Stomach (tissue), 9 donors: ENCODE data around the gene CDH12. TPM values are rescaled to one million over a fixed set of nuclear protein-coding genes. Genes with fewer than 3 reads are reported as not detected.
"Not testable (repeated sequence)": the region's sequence is repeated elsewhere in the genome, so short reads cannot be mapped to it uniquely, and the experiment has no call there.

Experiments
- DNase-seq, 2 donors: peaks; one replicate each; pipeline versions ENCODE4 v3.0.0 to v3.0.0-alpha.2; 2013 to 2019
- H3K27ac ChIP-seq, 5 donors: fragments of 200-600 bp in 4 of 5; sonication (generic) in 4 of 5; one replicate each; pipeline ENCODE4 v1.5.1; 2013 to 2019; ENCODE audit warnings: mild to moderate bottlenecking in 1 of 5, moderate library complexity in 1 of 5
- H3K27me3 ChIP-seq, 3 donors: fragments of 200-600 bp; sonication (generic); one replicate each; pipeline ENCODE4 v1.5.1; 2017 to 2019; ENCODE audit warnings: mixed run types in 1 of 3
- H3K36me3 ChIP-seq, 4 donors: fragments of 200-600 bp; sonication (generic); 1 replicate in 3 of 4; 2 replicates in 1 of 4; pipeline ENCODE4 v1.5.1; 2016 to 2019
- H3K4me1 ChIP-seq, 4 donors: fragments of 200-600 bp; sonication (generic); one replicate each; pipeline ENCODE4 v1.5.1; 2016 to 2019
- H3K4me3 ChIP-seq, 4 donors: fragments of 200-600 bp; sonication (generic) in 3 of 4; one replicate each; pipeline ENCODE4 v1.5.1; 2016 to 2019; ENCODE audit warnings: mild to moderate bottlenecking in 1 of 4
- H3K9me3 ChIP-seq, 4 donors: fragments of 200-600 bp; sonication (generic); one replicate each; pipeline ENCODE4 v1.5.1; 2016 to 2019
- EP300 ChIP-seq: sonication (generic); formaldehyde crosslinking; IDR thresholded peaks from one replicate; pipeline ENCODE4 v1.6.1; 2017; ENCODE audit warnings: antibody characterized with exemption
- POLR2A ChIP-seq, 4 donors: fragments of 450-650 bp; IDR thresholded peaks; one replicate each; pipeline ENCODE4 v1.6.1; 2016; ENCODE audit warnings: antibody characterized with exemption in 4 of 4, control low read depth in 2 of 4, mild to moderate bottlenecking in 1 of 4, moderate library complexity in 1 of 4
- POLR2AphosphoS5 ChIP-seq, 3 donors: sonication (generic); formaldehyde crosslinking; IDR thresholded peaks; one replicate each; pipeline ENCODE4 v1.6.1; 2016; ENCODE audit warnings: antibody characterized with exemption in 3 of 3
- WGBS, 5 donors: extraction: QIAGEN DNeasy Blood & Tissue Kit in 3 of 5; methylation state at CpG; one replicate each; pipeline versions ENCODE4 v1.1.5 to v1.1.7; 2013 to 2018; 5-methylcytosine and 5-hydroxymethylcytosine counted together
- intact Hi-C: fragments of 100-400 bp; cut with DNase I; formaldehyde crosslinking; loops from one replicate; pipeline ENCODE4 v1.15.1; 2023; ENCODE audit warnings: low total_unique reads
- polyA plus RNA-seq, 3 donors: library from polyadenylated mRNA; stranded (reverse); fragments of 200-250 nt; gene quantifications; one replicate each; pipeline ENCODE4 v1.2.3, GENCODE V29; 2013
- total RNA-seq, 5 donors: library from RNA; depleted of rRNA; stranded (reverse); fragments of >200 nt; gene quantifications; one replicate each; pipeline versions ENCODE4 v1.1.0 to v1.2.3, GENCODE V29; 2014 to 2016
- TF ChIP-seq, protein P1 (sequence below), 7 experiments: fragments of 450-650 bp in 4 of 7; fragments of 200-600 bp in 3 of 7; sonication (generic) in 3 of 7; IDR thresholded peaks; one replicate each; pipeline ENCODE4 v1.5.1; 2016 to 2019; ENCODE audit warnings: antibody characterized with exemption in 7 of 7, control low read depth in 2 of 7, mild to moderate bottlenecking in 1 of 7
- donor health status: healthy with polysubstance abuse.
- donor health status: Bipolar disorder and iron deficiency.
- donor health status: healthy.

CDH12 gene
- total and polyA plus RNA-seq, 8 donors, result 0.76 to 1.3 TPM; not detected in 6

DNA sequence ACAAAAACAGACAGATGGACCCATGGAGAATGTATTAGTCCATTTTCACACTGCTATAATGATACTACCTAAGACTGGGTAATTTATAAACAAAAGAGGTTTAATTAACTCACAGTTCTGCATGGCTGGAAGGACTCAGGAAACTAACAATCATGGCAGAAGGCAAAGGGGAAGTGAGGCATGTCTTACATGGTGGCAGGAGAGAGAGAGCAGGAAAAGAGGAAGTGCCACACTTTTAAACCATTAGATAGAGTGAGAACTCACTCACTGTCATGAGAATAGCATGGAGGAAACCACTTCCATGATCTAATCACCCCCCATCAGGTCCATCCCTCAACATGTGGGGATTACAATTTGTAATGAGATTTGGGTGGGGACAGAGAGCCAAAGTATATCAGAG, 808.9 kb downstream of the CDH12 start:
- H3K4me3 ChIP-seq, result no peak overlapping the region
- H3K36me3 ChIP-seq, result no peaks in the 10 kb centered on the region
- TF ChIP-seq, protein P1, sequence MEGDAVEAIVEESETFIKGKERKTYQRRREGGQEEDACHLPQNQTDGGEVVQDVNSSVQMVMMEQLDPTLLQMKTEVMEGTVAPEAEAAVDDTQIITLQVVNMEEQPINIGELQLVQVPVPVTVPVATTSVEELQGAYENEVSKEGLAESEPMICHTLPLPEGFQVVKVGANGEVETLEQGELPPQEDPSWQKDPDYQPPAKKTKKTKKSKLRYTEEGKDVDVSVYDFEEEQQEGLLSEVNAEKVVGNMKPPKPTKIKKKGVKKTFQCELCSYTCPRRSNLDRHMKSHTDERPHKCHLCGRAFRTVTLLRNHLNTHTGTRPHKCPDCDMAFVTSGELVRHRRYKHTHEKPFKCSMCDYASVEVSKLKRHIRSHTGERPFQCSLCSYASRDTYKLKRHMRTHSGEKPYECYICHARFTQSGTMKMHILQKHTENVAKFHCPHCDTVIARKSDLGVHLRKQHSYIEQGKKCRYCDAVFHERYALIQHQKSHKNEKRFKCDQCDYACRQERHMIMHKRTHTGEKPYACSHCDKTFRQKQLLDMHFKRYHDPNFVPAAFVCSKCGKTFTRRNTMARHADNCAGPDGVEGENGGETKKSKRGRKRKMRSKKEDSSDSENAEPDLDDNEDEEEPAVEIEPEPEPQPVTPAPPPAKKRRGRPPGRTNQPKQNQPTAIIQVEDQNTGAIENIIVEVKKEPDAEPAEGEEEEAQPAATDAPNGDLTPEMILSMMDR (IDR thresholded peaks at IDR 0.05), result no peak
- no peak for TF ChIP-seq POLR2A (IDR thresholded peaks at IDR 0.05)
- TF ChIP-seq POLR2AphosphoS5 (IDR thresholded peaks at IDR 0.05), result no peak
- TF ChIP-seq EP300, result no peak
- no peaks in the 10 kb centered on the region for H3K4me1 ChIP-seq
- DNase-seq, result no peak
- intact Hi-C loops, result no loop called here
- peaks cover 0 to 5% (median 0%) of the 10 kb centered on the region in 4 donors for H3K9me3 ChIP-seq
- H3K27ac ChIP-seq, result no peak overlapping the region
- H3K27me3 ChIP-seq, result no peaks in the 10 kb centered on the region

DNA sequence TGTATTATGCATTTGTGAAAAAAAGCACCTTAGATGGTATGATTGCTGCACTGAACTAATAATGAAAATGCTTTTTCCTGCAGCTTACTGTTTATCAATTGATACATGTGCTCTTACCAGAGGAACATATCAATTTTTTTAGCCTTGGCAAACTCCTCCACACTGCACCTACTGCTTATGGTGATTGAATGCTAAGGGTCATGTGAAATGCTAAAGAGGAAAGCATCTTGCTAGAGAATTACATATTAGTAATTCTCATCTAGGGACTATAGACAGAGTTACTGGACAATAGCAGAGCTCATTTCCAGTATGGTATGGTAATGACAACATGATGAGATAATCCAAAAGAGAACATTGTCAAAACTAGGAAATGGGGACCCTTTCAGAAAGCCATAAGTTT, 817.1 kb downstream of the CDH12 start:
- no peaks in the 10 kb centered on the region for H3K4me1 ChIP-seq
- DNase-seq, result no peak
- H3K4me3 ChIP-seq, result no peak overlapping the region
- H3K27ac ChIP-seq, result no peak overlapping the region
- intact Hi-C loops, result no loop called here
- no peaks in the 10 kb centered on the region for H3K27me3 ChIP-seq
- H3K9me3 ChIP-seq, result peaks cover 0 to 10% (median 0%) of the 10 kb centered on the region in 4 donors
- H3K36me3 ChIP-seq, result no peaks in the 10 kb centered on the region
- TF ChIP-seq, protein P1 (IDR thresholded peaks at IDR 0.05), result no peak
- TF ChIP-seq EP300 (no peak), POLR2AphosphoS5 (IDR thresholded peaks at IDR 0.05) (no peak)

DNA sequence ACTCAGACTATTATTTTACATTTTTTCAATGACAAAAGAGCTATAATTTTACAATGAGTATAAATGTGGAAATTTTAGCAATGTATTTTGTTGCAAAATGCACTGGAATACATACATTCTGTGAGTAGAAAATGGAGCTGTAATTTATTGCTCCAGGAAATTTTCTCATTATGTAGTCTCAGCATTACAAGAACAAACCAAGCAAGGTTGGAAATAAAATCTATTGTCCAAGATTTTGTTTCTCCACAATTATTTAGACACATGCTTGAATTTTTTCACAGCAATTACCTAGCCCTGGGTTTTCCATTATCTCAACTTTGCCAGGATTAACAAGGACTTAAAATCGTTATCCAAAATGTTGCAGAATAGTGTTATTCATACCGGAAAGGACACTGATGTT, 820.1 kb downstream of the CDH12 start:
- Histone ChIP-seq H3K4me3 (no peak overlapping the region), H3K9me3 (peaks cover 0 to 4% (median 0%) of the 10 kb centered on the region in 4 donors), H3K36me3 (no peaks in the 10 kb centered on the region), H3K27ac (no peak overlapping the region), H3K27me3 (no peaks in the 10 kb centered on the region), H3K4me1 (no peaks in the 10 kb centered on the region)
- intact Hi-C loops, result no loop called here
- no peak for TF ChIP-seq POLR2AphosphoS5 (IDR thresholded peaks at IDR 0.05)
- no peak for TF ChIP-seq EP300
- TF ChIP-seq, protein P1 (IDR thresholded peaks at IDR 0.05), result no peak
- TF ChIP-seq POLR2A (IDR thresholded peaks at IDR 0.05), result no peak
- WGBS, 5 donors, result 73 to 83% (median 79%) methylated on average over 2 of the region's 2 CpGs
- no peak for DNase-seq

DNA sequence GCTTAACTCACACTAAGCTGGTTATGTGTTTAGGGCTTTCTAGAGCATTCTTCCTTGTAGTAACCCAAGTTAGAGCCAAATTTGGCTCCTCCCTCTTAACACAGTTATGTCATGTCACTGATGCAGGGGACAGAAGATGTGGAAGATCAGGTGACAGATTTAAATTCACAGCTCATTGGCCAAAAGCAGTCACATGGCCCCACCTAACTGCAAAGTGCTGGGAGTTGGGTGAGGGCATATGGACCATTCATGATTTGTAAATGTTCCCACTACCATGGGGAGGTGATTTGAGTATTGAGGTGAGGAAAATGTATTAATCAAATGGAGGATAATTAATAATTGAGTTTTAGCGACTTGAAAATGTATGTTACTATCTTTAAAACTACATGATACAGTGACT, 829.4 kb downstream of the CDH12 start:
- 78 to 89% (median 79%) methylated on average over 1 of the region's 1 CpG for WGBS, 5 donors

DNA sequence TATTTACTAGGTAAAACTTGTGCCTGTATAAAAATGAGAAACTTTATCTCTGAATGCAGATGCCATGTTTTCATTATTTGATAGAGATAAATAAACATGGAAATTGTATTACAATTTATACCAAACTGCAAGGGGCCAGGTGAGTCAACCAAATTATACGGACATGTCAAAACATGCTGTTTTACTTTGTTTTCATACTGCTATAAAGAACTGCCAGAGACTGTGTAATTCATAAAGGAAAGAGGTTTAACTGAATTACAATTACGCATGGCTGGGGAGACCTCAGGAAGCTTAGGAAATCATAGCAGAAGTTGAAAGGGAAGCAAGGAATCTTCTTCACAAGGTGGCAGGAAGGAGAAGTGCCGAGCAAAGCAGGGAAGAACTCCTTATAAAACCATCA, 840.3 kb downstream of the CDH12 start:
- 60 to 69% (median 67%) methylated on average over 2 to 3 of the region's 3 CpGs for WGBS, 5 donors
- H3K4me3 ChIP-seq, H3K27me3 ChIP-seq, H3K36me3 ChIP-seq, H3K9me3 ChIP-seq, DNase-seq, H3K27ac ChIP-seq, intact Hi-C loops, H3K4me1 ChIP-seq: not testable (repeated sequence)

More for the DNA sequence above, 829.4 kb downstream of the CDH12 start:
- no peak for TF ChIP-seq POLR2AphosphoS5 (IDR thresholded peaks at IDR 0.05)
- TF ChIP-seq POLR2A (IDR thresholded peaks at IDR 0.05), result no peak
- TF ChIP-seq EP300, result no peak
- TF ChIP-seq, protein P1 (IDR thresholded peaks at IDR 0.05), result no peak
- intact Hi-C loops, result no loop called here
- no peak overlapping the region for H3K4me3 ChIP-seq
- H3K9me3 ChIP-seq, result no peaks in the 10 kb centered on the region
- H3K4me1 ChIP-seq, result no peaks in the 10 kb centered on the region
- no peak overlapping the region for H3K27ac ChIP-seq
- no peak for DNase-seq
- no peaks in the 10 kb centered on the region for H3K36me3 ChIP-seq
- H3K27me3 ChIP-seq, result no peaks in the 10 kb centered on the region

DNA sequence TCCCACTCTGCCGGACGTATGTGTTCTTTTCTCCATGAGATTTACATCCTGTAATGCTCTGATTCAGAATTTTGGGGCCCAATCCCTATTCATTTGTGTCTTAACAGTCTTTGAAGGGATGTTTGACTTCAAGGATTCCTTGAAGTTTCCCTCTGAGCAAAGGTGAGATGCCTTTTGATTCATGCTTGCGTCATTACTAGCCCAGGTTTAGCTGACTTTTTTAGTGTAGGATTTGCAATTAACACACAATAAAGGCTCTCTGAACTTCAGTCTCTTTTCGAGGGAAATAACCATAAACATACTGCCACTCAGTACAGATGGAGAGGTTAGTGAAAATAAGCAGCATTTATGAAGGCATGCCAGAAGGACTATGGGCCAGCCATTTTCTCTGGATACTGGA, 842.3 kb downstream of the CDH12 start:
- intact Hi-C loops, H3K4me3 ChIP-seq, H3K27me3 ChIP-seq, H3K27ac ChIP-seq, H3K9me3 ChIP-seq, DNase-seq, H3K36me3 ChIP-seq, H3K4me1 ChIP-seq: not testable (repeated sequence)
- WGBS, 5 donors, result 62 to 94% (median 75%) methylated on average over 2 to 4 of the region's 4 CpGs

DNA sequence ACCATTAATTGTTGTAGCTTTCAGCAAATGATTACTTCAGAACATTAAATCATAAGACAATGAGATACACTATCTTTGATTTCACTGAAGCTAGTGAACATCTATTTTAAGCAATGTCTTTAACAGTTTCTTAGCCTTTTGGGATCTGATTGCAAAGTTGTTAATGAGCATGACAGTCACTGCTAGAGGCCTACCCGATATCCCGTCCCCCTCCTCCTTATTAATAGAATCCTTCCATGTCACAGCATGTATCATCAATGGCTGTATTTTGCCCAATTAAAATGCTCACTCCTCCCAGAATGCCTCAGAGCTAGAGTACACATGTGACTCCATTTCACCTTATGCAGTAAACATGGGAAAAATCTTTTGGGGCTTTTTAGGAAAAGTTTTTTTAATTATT, 852.0 kb downstream of the CDH12 start:
- H3K4me3 ChIP-seq, intact Hi-C loops, H3K4me1 ChIP-seq, H3K36me3 ChIP-seq, H3K27ac ChIP-seq, DNase-seq, H3K9me3 ChIP-seq, H3K27me3 ChIP-seq: not testable (repeated sequence)
- 90 to 100% (median 98%) methylated on average over 2 of the region's 2 CpGs for WGBS, 5 donors

DNA sequence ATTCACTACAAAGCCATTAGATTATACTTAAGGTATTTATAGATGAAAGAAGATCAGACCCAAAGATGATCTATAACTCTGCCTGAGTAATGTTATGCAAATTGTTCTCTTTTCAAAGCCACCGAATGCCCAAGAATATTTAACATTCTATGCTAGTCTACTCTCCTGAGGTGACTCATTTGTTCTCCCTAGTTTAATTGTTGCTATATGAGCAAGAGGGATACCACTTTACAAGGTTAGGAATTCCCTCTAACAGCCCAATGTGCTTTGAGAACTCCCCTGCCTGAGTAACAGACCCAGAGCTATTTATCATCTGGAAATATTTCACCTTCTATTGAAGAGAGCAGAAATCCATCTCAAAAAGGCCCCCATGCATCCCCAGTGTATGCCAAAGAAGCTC, 867.3 kb downstream of the CDH12 start:
- H3K4me3 ChIP-seq, intact Hi-C loops, H3K27ac ChIP-seq, H3K9me3 ChIP-seq, DNase-seq, H3K4me1 ChIP-seq, H3K36me3 ChIP-seq, H3K27me3 ChIP-seq: not testable (repeated sequence)
- WGBS, 5 donors, result 79 to 95% (median 86%) methylated on average over 1 of the region's 1 CpG
